Sigmoid colon (tissue), 7 donors: Measurements from ENCODE around the gene FMNL3. TPM values are rescaled to one million over a fixed set of nuclear protein-coding genes. Genes with fewer than 3 reads are reported as not detected.

Experiments
- DNase-seq: peaks from one replicate; pipeline ENCODE4 v3.0.0-alpha.2; 2019
- H3K27ac ChIP-seq, 4 donors: fragments of 200-600 bp; sonication (generic); one replicate each; pipeline ENCODE4 v1.5.1; 2016 to 2019; ENCODE audit warnings: mild to moderate bottlenecking in 1 of 4
- H3K27me3 ChIP-seq, 3 donors: fragments of 200-600 bp; sonication (generic); one replicate each; pipeline ENCODE4 v1.5.1; 2019; ENCODE audit warnings: mild to moderate bottlenecking in 1 of 3
- H3K36me3 ChIP-seq, 4 donors: fragments of 200-600 bp; sonication (generic); one replicate each; pipeline ENCODE4 v1.5.1; 2016 to 2019
- H3K4me1 ChIP-seq, 4 donors: fragments of 200-600 bp; sonication (generic); one replicate each; pipeline ENCODE4 v1.5.1; 2017 to 2019
- H3K4me3 ChIP-seq, 4 donors: fragments of 200-600 bp; sonication (generic); one replicate each; pipeline ENCODE4 v1.5.1; 2017 to 2019; ENCODE audit warnings: mild to moderate bottlenecking in 2 of 4, moderate library complexity in 1 of 4
- H3K9me3 ChIP-seq, 4 donors: fragments of 200-600 bp in 3 of 4; sonication (generic) in 3 of 4; one replicate each; pipeline versions ENCODE4 v1.5.1 to v1.6.1; 2013 to 2019
- CTCF ChIP-seq, 4 experiments: fragments of 450-650 bp in 3 of 4; fragments of 200-600 bp in 1 of 4; IDR thresholded peaks; one replicate each; pipeline ENCODE4 v1.5.1; 2016 to 2019; ENCODE audit warnings: antibody characterized with exemption in 4 of 4, mild to moderate bottlenecking in 3 of 4, moderate library complexity in 2 of 4
- EP300 ChIP-seq, 4 donors: sonication (generic); formaldehyde crosslinking; IDR thresholded peaks; one replicate each; pipeline ENCODE4 v1.6.1; 2017; ENCODE audit warnings: antibody characterized with exemption in 4 of 4
- POLR2A ChIP-seq, 2 donors: fragments of 450-650 bp; IDR thresholded peaks; one replicate each; pipeline ENCODE4 v1.6.1; 2016; ENCODE audit warnings: antibody characterized with exemption in 2 of 2, mild to moderate bottlenecking in 2 of 2, moderate library complexity in 2 of 2
- POLR2AphosphoS5 ChIP-seq, 4 donors: sonication (generic); formaldehyde crosslinking; IDR thresholded peaks; one replicate each; pipeline ENCODE4 v1.6.1; 2017; ENCODE audit warnings: antibody characterized with exemption in 4 of 4
- WGBS, 2 donors: extraction: QIAGEN DNeasy Blood & Tissue Kit; methylation state at CpG; one replicate each; pipeline ENCODE4 v1.1.7; 2013; 5-methylcytosine and 5-hydroxymethylcytosine counted together
- intact Hi-C: fragments of 100-400 bp; cut with DNase I; formaldehyde crosslinking; loops from one replicate; pipeline ENCODE4 v1.15.1; 2023
- polyA plus RNA-seq, 3 donors: library from polyadenylated mRNA; stranded (reverse); fragments of 200-250 nt; gene quantifications; one replicate each; pipeline ENCODE4 v1.2.3, GENCODE V29; 2013
- total RNA-seq, 4 donors: library from RNA; depleted of rRNA; stranded (reverse); fragments of >200 nt; gene quantifications; one replicate each; pipeline ENCODE4 v1.1.0, GENCODE V29; 2016
- donor health status: healthy with polysubstance abuse.
- donor health status: Bipolar disorder and iron deficiency.
- donor health status: healthy.

The FMNL3 gene
- total and polyA plus RNA-seq, 7 donors = 1.8 to 12.2 (median 9.8) TPM

- TF ChIP-seq EP300 (IDR thresholded peaks at IDR 0.05) (no peak), CTCF (IDR thresholded peaks at IDR 0.05) (no peak), POLR2AphosphoS5 (IDR thresholded peaks at IDR 0.05) (no peak), POLR2A (IDR thresholded peaks at IDR 0.05) (no peak)
- WGBS, 2 donors = 71 to 75% methylated on average over 8 of the region's 8 CpGs
- no peak overlapping the region for H3K27ac ChIP-seq
- H3K36me3 ChIP-seq = peaks cover 4 to 73% (median 24%) of the 10 kb centered on the region in 4 donors
- no peak overlapping the region for H3K4me3 ChIP-seq
- no peaks in the 10 kb centered on the region for H3K9me3 ChIP-seq
- intact Hi-C loops = no loop called here
- DNase-seq = no peak
- no peaks in the 10 kb centered on the region for H3K27me3 ChIP-seq
- H3K4me1 ChIP-seq = peaks cover 0 to 10% (median 3%) of the 10 kb centered on the region in 4 donors
These were observed 55.4 kb downstream of the FMNL3 start for GRCh38 chr12:49651855-49652254.

GRCh38 chr12:49649892-49650291 lies 57.3 kb downstream of the FMNL3 start:
- H3K27me3 ChIP-seq = no peaks in the 10 kb centered on the region
- WGBS, 2 donors = 77 to 86% methylated on average over 5 of the region's 5 CpGs
- TF ChIP-seq POLR2A (IDR thresholded peaks at IDR 0.05) = no peak
- no peak for TF ChIP-seq POLR2AphosphoS5 (IDR thresholded peaks at IDR 0.05)
- TF ChIP-seq CTCF (IDR thresholded peaks at IDR 0.05) = no peak
- no peak for TF ChIP-seq EP300 (IDR thresholded peaks at IDR 0.05)
- peaks cover 9 to 81% (median 24%) of the 10 kb centered on the region in 4 donors for H3K36me3 ChIP-seq
- no peak overlapping the region for H3K27ac ChIP-seq
- H3K4me3 ChIP-seq = no peak overlapping the region
- no peak for DNase-seq
- H3K4me1 ChIP-seq = peaks cover 0 to 14% (median 3%) of the 10 kb centered on the region in 4 donors
- no peaks in the 10 kb centered on the region for H3K9me3 ChIP-seq
- intact Hi-C loops = no loop called here

- intact Hi-C loops = no loop called here
- no peak overlapping the region for H3K4me3 ChIP-seq
- H3K27ac ChIP-seq = no peak overlapping the region
- no peaks in the 10 kb centered on the region for H3K9me3 ChIP-seq
- peaks cover 9 to 77% (median 23%) of the 10 kb centered on the region in 4 donors for H3K36me3 ChIP-seq
- TF ChIP-seq CTCF (IDR thresholded peaks at IDR 0.05) (no peak), EP300 (IDR thresholded peaks at IDR 0.05) (no peak), POLR2AphosphoS5 (IDR thresholded peaks at IDR 0.05) (no peak), POLR2A (IDR thresholded peaks at IDR 0.05) (no peak)
- 95 to 96% methylated on average over 11 of the region's 11 CpGs for WGBS, 2 donors
- DNase-seq = no peak
- no peaks in the 10 kb centered on the region for H3K27me3 ChIP-seq
- H3K4me1 ChIP-seq = peaks cover 0 to 18% (median 7%) of the 10 kb centered on the region in 4 donors
These were observed 57.8 kb downstream of the FMNL3 start for GRCh38 chr12:49649445-49649844.

- Histone ChIP-seq H3K27ac (no peak overlapping the region), H3K4me1 (peaks cover 0 to 22% (median 10%) of the 10 kb centered on the region in 4 donors), H3K27me3 (no peaks in the 10 kb centered on the region), H3K4me3 (no peak overlapping the region), H3K36me3 (peaks cover 16 to 77% (median 21%) of the 10 kb centered on the region in 4 donors), H3K9me3 (no peaks in the 10 kb centered on the region)
- no peak for TF ChIP-seq EP300 (IDR thresholded peaks at IDR 0.05)
- TF ChIP-seq POLR2AphosphoS5 (IDR thresholded peaks at IDR 0.05) = no peak
- no peak for TF ChIP-seq POLR2A (IDR thresholded peaks at IDR 0.05)
- no peak for TF ChIP-seq CTCF (IDR thresholded peaks at IDR 0.05)
- intact Hi-C loops = no loop called here
- WGBS, 2 donors = 55 to 76% methylated on average over 3 of the region's 3 CpGs
- no peak for DNase-seq
These were observed 58.5 kb downstream of the FMNL3 start for GRCh38 chr12:49648712-49649003.
